GM12891 (cell line): Measurements from ENCODE around the gene ROBO3.

Experiments
- DNase-seq: peaks from one replicate; pipeline ENCODE4 v3.0.0; 2011; ENCODE audit warnings: low spot score; ENCODE audit not compliant: insufficient read length
- FAIRE-seq: peaks from 2 replicates; lab custom pipeline; 2011; peaks lifted over from hg19 to GRCh38; lab: Jason Lieb, UNC
- PAX5 ChIP-seq: IDR thresholded peaks from 2 replicates; pipeline ENCODE4 v1.6.1; 2011; ENCODE audit warnings: low read length, moderate library complexity, mild to moderate bottlenecking; ENCODE audit not compliant: insufficient read depth, severe bottlenecking
- POLR2A ChIP-seq: IDR thresholded peaks from 2 replicates; pipeline ENCODE4 v1.6.1; 2011; ENCODE audit warnings: low read depth, low read length, control low read depth
- POLR2AphosphoS5 ChIP-seq: IDR thresholded peaks from 2 replicates; pipeline ENCODE4 v1.6.1; 2011; ENCODE audit warnings: low read depth, low read length, control low read depth
- POU2F2 ChIP-seq: IDR thresholded peaks from 2 replicates; pipeline ENCODE4 v1.6.1; 2011; ENCODE audit warnings: low read depth, mild to moderate bottlenecking, control low read depth, low read length, moderate library complexity
- SPI1 ChIP-seq: IDR thresholded peaks from 2 replicates; pipeline ENCODE4 v1.6.1; 2011; ENCODE audit warnings: low read depth, low read length, control low read depth
- TAF1 ChIP-seq: IDR thresholded peaks from 2 replicates; pipeline ENCODE4 v1.6.1; 2011; ENCODE audit warnings: low read depth, low read length, control low read depth

The ROBO3 gene

DNA sequence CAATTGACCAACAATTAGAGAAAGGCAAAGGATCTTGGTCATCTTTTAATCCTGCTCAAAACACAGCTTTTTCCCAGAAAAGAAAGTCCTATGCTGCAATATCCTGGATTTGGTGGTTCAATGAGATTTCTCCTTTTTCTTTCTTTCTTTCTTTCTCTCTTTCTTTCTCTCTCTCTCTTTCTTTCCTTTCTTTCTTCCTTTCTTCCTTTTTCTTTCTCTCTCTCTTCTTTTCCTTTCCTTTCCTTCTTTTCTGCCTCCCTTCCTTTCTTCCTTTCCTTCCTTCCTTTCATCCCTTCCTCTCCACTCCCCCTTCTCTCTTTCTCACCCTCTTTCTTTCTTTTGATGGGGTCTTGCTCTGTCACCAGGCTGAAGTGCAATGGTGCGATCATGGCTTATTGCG is 33.3 kb upstream of the ROBO3 start:
- TF ChIP-seq PAX5 (no peak), SPI1 (no peak), TAF1 (no peak), POU2F2 (no peak), POLR2AphosphoS5 (no peak), POLR2A (no peak)
- FAIRE-seq: no peak

DNA sequence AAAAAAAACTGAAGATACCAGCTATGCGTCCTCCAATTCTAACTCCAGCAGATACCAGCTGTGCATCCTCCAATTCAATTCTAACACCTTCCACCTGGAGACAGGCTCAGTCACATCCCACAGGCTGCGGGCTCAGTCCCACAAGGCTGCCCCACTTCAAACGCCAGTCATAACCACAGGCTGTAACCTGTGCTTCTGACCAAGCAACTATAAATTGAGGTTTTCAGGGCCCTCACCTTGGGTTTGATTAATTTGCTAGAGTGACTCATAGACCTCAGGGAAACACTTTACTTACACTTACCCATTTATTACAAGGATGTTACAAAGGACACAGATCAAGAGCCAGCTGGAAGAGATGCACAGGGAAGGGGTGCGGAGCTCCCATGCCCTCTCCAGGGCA is 32.7 kb upstream of the ROBO3 start:
- no peak for DNase-seq
- no peak for FAIRE-seq
- TF ChIP-seq TAF1 (no peak), SPI1 (no peak), PAX5 (no peak), POU2F2 (no peak), POLR2A (no peak), POLR2AphosphoS5 (no peak)

More for the DNA sequence above, 33.3 kb upstream of the ROBO3 start:
- DNase-seq: no peak

DNA sequence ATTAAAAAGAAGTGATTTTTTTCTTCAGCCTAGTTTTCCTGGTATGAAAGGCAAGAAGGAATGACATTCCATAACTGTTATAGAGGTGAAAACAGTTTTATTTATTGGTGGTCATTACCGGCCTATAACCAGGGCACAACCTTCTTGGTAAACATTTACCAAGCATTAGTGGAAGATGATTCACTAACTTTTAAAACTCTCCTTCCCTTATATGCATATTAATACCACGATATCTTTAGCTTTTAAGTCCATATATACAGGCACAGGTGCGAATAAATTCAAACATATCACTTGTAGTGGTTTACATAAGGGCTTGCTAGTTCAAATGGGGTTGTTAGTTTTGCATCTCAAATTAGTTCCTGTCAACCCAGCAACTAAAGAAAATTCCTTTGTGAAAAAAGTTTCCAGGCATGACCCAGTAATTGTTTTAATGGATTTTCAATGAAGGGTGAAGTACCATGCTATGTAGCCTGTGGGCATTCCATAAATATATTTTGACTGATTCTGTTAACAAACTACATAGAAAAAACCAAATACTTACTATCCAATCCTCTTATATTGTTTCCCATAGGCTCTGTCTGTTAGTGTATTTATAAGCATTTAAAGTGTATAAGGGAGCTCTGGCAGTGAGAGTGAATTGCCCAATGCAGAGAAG is 30.6 kb upstream of the ROBO3 start:
- TF ChIP-seq TAF1 (no peak), POU2F2 (no peak), PAX5 (no peak), SPI1 (no peak), POLR2A (no peak), POLR2AphosphoS5 (no peak)
- no peak for DNase-seq
- no peak for FAIRE-seq

DNA sequence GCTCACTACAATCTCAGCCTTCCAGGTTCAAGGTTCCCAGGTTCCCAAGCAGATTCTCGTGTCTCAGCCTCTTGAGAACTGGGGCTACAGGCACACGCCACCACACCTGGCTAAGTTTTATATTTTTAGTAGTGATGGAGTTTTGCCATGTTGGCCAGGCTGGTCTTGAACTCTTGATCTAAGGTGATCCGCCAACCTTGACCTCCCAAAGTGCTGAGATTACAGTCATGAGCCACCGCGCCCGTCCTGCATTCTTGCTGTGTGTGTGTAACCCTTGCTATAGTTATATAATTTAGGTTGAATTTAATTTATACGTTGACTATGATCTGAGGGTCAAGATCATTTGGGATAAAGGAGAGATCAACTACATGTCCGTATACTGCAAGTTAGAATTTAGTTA is 29.3 kb upstream of the ROBO3 start:
- no peak for TF ChIP-seq POLR2A
- TF ChIP-seq PAX5: no peak
- no peak for TF ChIP-seq POLR2AphosphoS5
- no peak for DNase-seq
- FAIRE-seq: no peak

GRCh38 chr11:124837491-124837856 is 27.8 kb upstream of the ROBO3 start:
- TF ChIP-seq POLR2A: no peak
- TF ChIP-seq POLR2AphosphoS5: no peak
- TF ChIP-seq PAX5: no peak
- TF ChIP-seq POU2F2: no peak
- no peak for TF ChIP-seq SPI1
- TF ChIP-seq TAF1: no peak
- no peak for DNase-seq
- no peak for FAIRE-seq

DNA sequence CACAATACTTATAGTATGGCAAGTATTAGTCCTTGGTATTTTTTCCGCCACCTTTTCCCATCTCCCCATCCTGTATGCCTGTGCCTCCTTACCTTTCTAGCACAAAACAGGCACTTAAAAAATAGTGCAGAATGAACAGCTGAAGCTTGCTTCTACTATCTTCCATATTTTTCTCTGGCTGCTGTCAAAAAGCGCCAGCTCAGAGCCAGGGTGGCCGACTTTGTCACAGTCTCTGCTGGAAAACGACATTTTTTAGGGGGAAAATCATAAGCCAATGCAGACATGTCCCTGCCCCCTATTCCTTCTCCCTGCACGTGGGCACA is 26.5 kb upstream of the ROBO3 start:
- DNase-seq: no peak
- no peak for TF ChIP-seq POLR2AphosphoS5
- TF ChIP-seq TAF1: no peak
- no peak for TF ChIP-seq PAX5
- no peak for TF ChIP-seq POLR2A
- no peak for TF ChIP-seq SPI1
- no peak for TF ChIP-seq POU2F2
- FAIRE-seq: no peak

GRCh38 chr11:124839128-124839971 is 25.9 kb upstream of the ROBO3 start:
- DNase-seq (no peak), FAIRE-seq (no peak)

DNA sequence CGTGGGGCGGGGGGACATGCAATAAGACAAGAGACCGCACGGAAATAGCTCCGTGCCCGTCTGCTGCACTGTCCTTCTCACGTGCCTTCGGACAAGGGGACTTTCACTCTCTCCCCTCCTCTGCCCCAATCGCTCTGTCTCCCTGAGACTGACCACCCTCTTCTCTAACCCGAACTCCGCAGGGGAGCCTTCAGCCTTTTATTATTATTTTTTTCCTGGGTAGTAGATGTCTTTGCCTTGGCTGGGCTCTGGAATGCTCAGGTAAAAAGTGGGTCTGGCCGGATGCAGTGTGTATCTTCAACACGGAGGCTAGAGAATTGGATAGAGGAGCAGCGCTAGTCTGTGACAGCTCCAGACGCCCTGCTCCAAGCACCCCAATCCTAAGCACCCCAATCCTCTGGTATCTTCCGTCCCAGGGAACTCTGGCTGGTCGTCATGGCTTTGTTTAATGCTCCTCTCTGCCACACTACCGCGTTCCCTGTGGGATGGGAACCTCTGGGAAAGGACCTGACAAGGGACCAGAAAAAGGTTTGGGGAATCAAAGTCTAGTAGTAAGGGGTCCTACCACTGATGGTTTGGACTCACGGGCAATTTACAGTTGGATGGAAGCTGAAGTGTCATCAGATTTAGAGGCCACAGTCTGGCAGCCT is 25.1 kb upstream of the ROBO3 start:
- TF ChIP-seq SPI1 (no peak), POLR2A (no peak), PAX5 (no peak), TAF1 (no peak), POLR2AphosphoS5 (no peak), POU2F2 (no peak)
- FAIRE-seq (no peak), DNase-seq (no peak)

More at GRCh38 chr11:124839128-124839971, 25.9 kb upstream of the ROBO3 start:
- TF ChIP-seq SPI1 (no peak), PAX5 (no peak), POLR2AphosphoS5 (no peak)

DNA sequence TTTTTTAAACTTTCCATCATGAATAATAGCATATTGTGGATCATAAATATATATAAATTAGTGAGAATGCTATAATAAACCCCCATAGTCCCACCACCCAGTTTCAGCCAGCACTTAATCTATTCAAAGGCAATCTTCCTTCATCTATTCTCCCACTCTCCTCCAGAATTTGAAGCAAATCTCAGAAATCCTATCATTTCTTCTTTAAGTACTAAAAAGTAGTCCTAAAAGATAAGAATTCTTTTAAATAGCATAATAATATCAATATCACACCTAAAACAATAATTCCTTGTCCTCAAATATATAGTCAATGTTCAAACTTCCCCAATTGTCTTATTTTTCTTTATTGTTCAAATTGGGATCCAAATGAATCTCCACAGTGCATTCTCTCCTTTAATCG is 24.6 kb upstream of the ROBO3 start:
- DNase-seq (no peak), FAIRE-seq (no peak)
- TF ChIP-seq PAX5 (no peak), TAF1 (no peak), SPI1 (no peak), POU2F2 (no peak), POLR2A (no peak), POLR2AphosphoS5 (no peak)

- FAIRE-seq (no peak), DNase-seq (no peak)
- TF ChIP-seq POU2F2: no peak
- no peak for TF ChIP-seq PAX5
- no peak for TF ChIP-seq TAF1
- TF ChIP-seq POLR2A: no peak
- TF ChIP-seq SPI1: no peak
- no peak for TF ChIP-seq POLR2AphosphoS5
Measured at GRCh38 chr11:124841201-124841600, 24.0 kb upstream of the ROBO3 start.
